ENCODE results near the gene CFAP107. TPM values are rescaled to one million over a fixed set of nuclear protein-coding genes. Genes with fewer than 3 reads are reported as not detected.

The CFAP107 gene
- total RNA-seq, 1 donor from 2014 or later, result not detected

DNA sequence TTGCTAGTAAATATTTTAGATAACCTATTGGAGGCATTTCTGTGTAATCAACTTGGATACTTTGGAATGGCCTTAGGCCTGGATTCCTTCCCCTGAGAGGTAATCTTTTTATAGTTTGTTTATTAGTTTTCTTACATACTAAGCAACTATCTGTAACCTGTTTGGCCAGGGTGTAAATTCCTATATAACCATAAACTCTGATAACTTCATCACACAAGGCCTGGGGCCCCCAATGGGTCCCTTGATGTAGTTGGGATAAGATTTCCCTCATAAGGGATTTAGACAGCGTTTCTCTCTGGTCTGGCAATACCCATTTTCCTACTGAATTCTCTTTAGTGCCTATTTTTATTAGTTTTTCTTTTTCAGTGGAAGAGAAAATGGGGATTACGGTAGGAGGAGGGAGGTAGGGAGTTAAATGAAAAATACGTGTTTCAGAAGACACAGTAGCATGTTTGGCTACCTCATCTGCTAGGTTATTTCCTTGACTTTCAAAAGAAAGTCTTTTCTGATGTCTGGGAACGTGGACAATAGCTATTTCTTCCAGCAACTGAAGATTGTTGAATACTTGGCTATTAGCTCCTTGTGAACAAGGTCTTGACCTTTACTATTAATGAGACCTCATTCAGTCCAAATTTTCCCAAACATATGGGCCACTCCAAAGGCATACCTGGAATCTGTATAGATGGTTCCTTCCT, 37.5 kb upstream of the CFAP107 start:
- H3K4me1 Mint-ChIP-seq (ENCODE audit: low read depth), result peaks cover 10% of the 10 kb centered on the region
- no peak for DNase-seq (ENCODE audit: low spot score)
- peaks cover 12% of the 10 kb centered on the region for H3K9me3 Mint-ChIP-seq (ENCODE audit: low read depth)
- TF ChIP-seq, protein P1, sequence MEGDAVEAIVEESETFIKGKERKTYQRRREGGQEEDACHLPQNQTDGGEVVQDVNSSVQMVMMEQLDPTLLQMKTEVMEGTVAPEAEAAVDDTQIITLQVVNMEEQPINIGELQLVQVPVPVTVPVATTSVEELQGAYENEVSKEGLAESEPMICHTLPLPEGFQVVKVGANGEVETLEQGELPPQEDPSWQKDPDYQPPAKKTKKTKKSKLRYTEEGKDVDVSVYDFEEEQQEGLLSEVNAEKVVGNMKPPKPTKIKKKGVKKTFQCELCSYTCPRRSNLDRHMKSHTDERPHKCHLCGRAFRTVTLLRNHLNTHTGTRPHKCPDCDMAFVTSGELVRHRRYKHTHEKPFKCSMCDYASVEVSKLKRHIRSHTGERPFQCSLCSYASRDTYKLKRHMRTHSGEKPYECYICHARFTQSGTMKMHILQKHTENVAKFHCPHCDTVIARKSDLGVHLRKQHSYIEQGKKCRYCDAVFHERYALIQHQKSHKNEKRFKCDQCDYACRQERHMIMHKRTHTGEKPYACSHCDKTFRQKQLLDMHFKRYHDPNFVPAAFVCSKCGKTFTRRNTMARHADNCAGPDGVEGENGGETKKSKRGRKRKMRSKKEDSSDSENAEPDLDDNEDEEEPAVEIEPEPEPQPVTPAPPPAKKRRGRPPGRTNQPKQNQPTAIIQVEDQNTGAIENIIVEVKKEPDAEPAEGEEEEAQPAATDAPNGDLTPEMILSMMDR (IDR thresholded peaks at IDR 0.05), result no peak
- no peaks in the 10 kb centered on the region for H3K27me3 Mint-ChIP-seq (ENCODE audit: low read depth)
- no peak overlapping the region for H3K4me3 Mint-ChIP-seq (ENCODE audit: unreplicated experiment)
- H3K36me3 Mint-ChIP-seq (ENCODE audit: low read depth), result peaks cover 2% of the 10 kb centered on the region
- H3K27ac Mint-ChIP-seq (ENCODE audit: unreplicated experiment), result no peak overlapping the region

DNA sequence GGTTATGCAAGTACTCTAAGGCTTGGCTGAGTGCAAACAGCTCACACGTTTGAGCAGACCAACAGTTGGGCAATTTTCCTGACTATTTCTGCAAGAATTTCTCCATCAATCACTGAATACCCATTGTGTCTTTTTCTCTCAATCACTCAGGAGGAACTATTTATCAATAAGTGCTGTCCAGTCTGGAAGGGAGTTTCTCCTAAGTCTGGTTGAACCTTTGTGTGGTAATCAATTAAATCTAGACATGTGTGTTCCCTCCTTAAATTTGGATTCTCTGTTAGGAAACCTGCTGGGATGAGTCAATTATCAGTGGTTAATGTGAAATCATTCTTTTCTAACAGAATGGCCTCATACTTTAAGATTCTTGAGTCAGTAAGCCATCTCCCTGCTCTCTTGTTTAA, 36.9 kb upstream of the CFAP107 start:
- Mint-ChIP-seq H3K9me3 (ENCODE audit: low read depth) (peaks cover 9% of the 10 kb centered on the region), H3K36me3 (ENCODE audit: low read depth) (peaks cover under 1% of the 10 kb centered on the region), H3K4me3 (ENCODE audit: unreplicated experiment) (no peak overlapping the region), H3K4me1 (ENCODE audit: low read depth) (peaks cover 10% of the 10 kb centered on the region), H3K27me3 (ENCODE audit: low read depth) (no peaks in the 10 kb centered on the region), H3K27ac (ENCODE audit: unreplicated experiment) (no peak overlapping the region)
- TF ChIP-seq, protein P1 (IDR thresholded peaks at IDR 0.05), result no peak
- no peak for DNase-seq (ENCODE audit: low spot score)

GRCh38 chr1:12709696-12710095, 36.3 kb upstream of the CFAP107 start:
- Mint-ChIP-seq H3K4me1 (ENCODE audit: low read depth) (peaks cover 10% of the 10 kb centered on the region), H3K27me3 (ENCODE audit: low read depth) (no peaks in the 10 kb centered on the region), H3K9me3 (ENCODE audit: low read depth) (peaks cover 7% of the 10 kb centered on the region), H3K27ac (ENCODE audit: unreplicated experiment) (no peak overlapping the region), H3K36me3 (ENCODE audit: low read depth) (no peaks in the 10 kb centered on the region), H3K4me3 (ENCODE audit: unreplicated experiment) (no peak overlapping the region)
- TF ChIP-seq, protein P1 (IDR thresholded peaks at IDR 0.05), result no peak
- DNase-seq (ENCODE audit: low spot score), result no peak

DNA sequence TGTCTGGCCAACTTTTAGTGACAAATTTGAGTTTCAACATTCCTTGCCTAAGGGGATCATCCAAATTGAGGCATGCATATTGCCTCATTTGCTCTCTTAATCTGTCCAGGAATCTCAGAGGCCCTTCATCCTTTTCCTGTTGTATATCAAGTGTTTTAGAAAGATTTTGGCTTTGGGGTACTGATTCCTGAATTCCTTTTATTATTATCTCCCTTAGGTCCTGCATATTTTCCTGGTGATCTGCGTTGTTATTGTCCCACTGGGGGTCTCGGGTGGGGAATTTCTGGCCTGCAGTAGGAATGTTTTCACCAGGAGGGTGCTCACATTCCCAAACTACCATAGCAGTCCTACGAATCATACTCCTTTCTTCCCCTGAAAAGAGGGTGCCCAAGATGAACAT, 34.5 kb upstream of the CFAP107 start:
- Mint-ChIP-seq H3K4me1 (ENCODE audit: low read depth) (peaks cover 10% of the 10 kb centered on the region), H3K9me3 (ENCODE audit: low read depth) (peaks cover 3% of the 10 kb centered on the region), H3K4me3 (ENCODE audit: unreplicated experiment) (no peak overlapping the region), H3K27ac (ENCODE audit: unreplicated experiment) (no peak overlapping the region), H3K36me3 (ENCODE audit: low read depth) (no peaks in the 10 kb centered on the region), H3K27me3 (ENCODE audit: low read depth) (no peaks in the 10 kb centered on the region)
- TF ChIP-seq, protein P1 (IDR thresholded peaks at IDR 0.05), result no peak
- no peak for DNase-seq (ENCODE audit: low spot score)

DNA sequence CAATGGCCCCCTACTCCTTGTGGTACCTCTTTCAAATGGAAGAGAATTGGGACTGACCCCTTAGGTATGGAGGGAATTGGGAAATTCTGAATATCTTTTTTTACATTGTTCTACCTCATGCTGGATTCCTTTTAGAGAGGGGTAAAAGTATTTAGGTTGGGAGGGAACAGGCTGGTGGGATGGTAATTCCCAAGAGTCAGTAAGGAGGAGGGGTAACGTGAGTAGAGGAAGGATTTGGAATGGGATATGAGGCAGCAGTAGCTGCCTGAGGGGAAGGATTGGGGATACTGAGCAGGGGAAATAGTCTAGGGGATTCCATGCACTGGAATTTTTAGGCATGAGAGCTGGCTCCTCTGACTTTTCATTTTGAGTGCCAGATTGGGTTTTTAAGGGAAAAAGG, 33.9 kb upstream of the CFAP107 start:
- H3K36me3 Mint-ChIP-seq (ENCODE audit: low read depth), result no peaks in the 10 kb centered on the region
- H3K4me3 Mint-ChIP-seq (ENCODE audit: unreplicated experiment), result no peak overlapping the region
- H3K9me3 Mint-ChIP-seq (ENCODE audit: low read depth), result peaks cover 3% of the 10 kb centered on the region
- peaks cover 10% of the 10 kb centered on the region for H3K4me1 Mint-ChIP-seq (ENCODE audit: low read depth)
- no peak overlapping the region for H3K27ac Mint-ChIP-seq (ENCODE audit: unreplicated experiment)
- H3K27me3 Mint-ChIP-seq (ENCODE audit: low read depth), result no peaks in the 10 kb centered on the region
- TF ChIP-seq, protein P1 (IDR thresholded peaks at IDR 0.05), result no peak
- no peak for DNase-seq (ENCODE audit: low spot score)

Data from chondrocyte (in vitro differentiated cells).